ENCODE data around the gene ALKBH7.
"Not testable (repeated sequence)": the region's sequence is repeated elsewhere in the genome, so short reads cannot be mapped to it uniquely, and the experiment has no call there.

The ALKBH7 gene, protein sequence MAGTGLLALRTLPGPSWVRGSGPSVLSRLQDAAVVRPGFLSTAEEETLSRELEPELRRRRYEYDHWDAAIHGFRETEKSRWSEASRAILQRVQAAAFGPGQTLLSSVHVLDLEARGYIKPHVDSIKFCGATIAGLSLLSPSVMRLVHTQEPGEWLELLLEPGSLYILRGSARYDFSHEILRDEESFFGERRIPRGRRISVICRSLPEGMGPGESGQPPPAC

GRCh38 chr19:6372594-6373095 is at the start of gene ALKBH7:
Gene ALKBH7 (plus strand): TSS chr19:6372794. CDS start chr19:6372821, 27 bp downstream.
- DNase-seq = peak; percentile 98

GRCh38 chr19:6324757-6325156 is 47.8 kb upstream of the ALKBH7 start:
- DNase-seq = no peak

DNA sequence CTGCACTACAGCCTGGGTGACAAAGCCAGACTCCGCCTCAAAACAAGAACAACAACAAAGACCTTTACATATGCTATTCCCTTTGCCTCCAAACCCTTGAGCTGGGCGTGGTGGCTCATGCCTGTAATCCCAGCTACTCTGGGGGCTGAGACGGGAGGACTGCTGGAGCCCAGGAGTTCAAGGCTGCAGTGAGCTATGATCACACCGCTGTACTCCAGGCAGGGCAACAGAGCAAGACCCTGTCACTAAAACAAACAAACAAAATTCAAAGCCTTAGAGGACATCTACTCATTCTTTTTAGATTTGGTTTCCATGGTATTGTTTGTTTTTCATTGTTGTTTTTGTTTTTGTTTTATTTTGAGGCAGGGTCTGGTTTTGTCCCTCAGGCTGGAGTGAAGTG is 47.0 kb upstream of the ALKBH7 start:
- no peak for DNase-seq

DNA sequence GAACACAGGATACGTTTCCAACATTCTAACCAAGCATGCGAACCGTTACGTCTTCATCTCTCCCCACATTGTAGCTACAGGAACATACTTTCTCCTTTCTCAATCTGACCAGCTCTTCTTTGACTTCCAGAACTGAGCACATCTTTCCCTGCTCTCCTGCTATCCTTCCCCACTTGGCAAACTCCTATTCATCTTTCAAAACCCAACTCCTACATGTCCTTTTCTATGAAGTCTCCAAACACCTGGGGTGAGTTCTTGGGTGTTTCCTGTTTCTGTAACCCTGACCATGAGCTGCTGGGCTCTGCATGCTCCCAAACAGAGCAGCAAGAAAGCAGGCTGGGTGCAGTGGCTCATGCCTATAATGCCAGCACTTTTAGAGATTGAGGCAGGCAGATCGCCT is 45.8 kb upstream of the ALKBH7 start:
- no peak for DNase-seq

GRCh38 chr19:6333439-6333838 is 39.2 kb upstream of the ALKBH7 start, which contains the start of gene ACER1:
Gene ACER1 (minus strand): TSS chr19:6333612. CDS start chr19:6333551, 61 bp downstream.
- no peak for DNase-seq

GRCh38 chr19:6334490-6335285 is 37.9 kb upstream of the ALKBH7 start:
- DNase-seq = no peak

DNA sequence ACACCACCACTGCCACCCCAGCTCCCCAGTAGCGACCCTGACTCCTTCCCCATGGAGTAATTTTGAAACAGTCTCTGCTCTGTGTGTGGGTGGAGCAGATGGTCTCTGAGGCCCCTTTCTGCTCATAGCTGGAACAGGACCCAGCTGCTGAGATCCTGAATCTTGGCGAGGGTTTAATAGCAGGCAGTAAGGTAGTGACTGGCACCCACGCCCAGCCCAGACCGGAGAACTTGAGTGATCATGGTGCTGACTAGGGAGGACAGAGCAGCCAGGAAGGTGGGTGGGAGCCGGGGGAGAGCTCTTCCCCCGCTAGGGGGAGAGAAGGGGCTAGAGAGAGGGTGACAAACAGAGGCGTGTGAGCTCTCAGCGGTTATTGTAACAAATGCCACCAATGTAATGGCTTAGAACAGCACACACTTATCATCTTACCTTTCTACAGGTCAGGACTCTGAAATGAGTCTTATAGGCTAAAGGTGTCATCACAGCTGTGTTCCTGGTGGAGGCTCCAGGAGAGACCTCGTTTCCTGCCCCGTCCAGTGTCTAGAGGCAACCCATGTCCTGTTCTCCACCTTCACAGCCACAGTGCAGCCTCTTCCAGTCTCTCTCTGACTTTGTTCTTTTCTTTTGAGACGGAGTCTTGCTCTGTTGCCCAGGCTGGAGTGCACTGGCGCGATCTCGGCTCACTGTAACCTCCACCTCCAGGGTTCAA is 31.9 kb upstream of the ALKBH7 start:
- no peak for DNase-seq

DNA sequence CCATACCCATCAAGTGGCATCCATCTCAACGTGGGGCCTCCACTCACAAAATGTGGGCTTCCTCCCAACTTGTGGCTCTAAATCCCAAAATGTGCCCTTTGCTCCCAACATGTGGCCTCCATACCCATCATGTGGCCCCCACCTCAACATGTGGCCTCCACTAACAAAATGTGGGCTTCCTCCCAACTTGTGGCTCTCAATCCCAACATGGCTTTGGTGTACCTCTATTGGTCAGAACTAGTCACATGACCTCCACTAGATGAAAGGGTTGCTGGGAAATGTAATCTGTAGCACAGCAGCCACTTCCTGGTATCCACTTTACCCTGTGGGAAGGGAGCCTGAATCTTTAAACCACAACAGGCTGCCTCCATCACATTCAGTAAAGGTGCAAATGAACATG is 29.1 kb upstream of the ALKBH7 start:
- DNase-seq = no peak

DNA sequence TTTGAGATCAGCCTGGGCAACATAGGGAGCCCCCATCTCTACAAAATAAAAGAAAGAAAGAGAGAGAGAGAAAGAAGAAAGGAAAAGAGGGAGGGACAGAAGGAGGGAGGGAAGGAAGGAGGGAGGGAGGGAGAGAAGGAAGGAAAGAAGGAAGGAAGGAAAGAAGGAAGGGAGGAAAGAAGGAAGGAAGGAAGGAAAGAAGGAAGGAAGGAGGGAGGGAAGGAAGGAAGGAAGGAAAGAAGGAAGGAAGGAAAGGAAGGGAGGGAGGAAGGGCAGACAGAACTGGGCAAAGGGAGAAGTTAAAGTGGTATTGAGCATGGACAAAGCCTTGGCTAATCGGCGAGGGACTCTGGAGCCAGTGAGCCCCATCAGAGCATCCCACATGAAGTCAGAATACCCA is 23.3 kb upstream of the ALKBH7 start:
- DNase-seq = not testable (repeated sequence)

DNA sequence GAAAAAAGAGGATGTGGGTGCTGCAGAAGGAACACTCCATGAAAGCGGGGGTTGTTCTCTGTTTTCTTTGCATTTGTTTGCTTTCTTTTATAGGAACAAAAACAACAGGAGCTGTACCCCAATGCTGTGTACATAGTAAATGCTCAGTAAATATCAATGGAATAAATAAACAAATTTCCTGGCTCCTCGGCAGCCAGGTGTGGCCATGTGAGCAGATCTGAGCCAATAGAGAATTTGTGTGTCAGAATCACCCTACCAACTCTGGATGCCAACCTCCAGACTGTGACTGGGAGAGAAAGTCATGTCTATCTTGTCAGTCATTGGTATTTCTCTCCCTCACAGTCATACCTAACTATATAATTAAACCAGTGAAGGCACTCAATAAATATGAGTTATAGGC is 21.9 kb upstream of the ALKBH7 start:
- no peak for DNase-seq

DNA sequence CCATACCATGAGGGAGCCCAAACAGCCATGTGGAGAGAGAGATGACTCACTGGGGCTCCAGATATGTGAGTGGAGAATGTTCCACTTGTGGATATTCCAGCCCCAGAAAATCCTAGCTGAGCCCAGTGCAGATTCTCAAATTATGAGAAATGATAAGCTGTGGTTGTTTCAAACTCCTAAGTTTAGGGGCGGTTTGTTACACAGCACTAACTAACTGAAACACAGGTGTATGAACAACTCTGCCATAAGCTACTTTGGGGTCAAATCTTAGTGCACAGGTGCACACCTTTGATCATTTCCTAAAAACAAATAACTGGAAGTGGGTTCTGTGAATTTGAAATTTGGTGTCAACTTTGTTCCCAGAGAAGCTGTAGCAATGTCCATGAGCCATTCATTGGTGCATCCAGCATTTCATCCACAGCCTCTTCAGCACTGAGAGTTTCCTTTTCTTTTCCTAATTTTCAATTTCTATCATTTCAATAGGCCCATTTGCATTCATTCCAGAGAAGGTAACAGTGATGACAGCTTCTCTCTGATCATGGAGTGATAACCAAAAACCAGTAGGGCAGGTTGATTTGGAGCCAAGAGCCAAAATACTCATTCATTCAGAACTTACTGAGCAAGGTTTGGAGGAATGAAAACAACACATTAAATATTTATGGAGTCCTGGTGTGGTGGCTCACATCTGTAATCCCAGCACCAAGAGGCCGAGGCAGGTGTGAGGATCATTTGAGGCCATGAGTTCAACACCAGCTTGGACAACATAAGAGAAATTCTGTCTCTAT is 20.0 kb upstream of the ALKBH7 start:
- DNase-seq = no peak

GRCh38 chr19:6354098-6354674 is 18.4 kb upstream of the ALKBH7 start:
- DNase-seq = no peak

GRCh38 chr19:6355321-6356040 is 17.1 kb upstream of the ALKBH7 start:
- not testable (repeated sequence) for DNase-seq

GRCh38 chr19:6357174-6357573 is 15.4 kb upstream of the ALKBH7 start:
- no peak for DNase-seq

DNA sequence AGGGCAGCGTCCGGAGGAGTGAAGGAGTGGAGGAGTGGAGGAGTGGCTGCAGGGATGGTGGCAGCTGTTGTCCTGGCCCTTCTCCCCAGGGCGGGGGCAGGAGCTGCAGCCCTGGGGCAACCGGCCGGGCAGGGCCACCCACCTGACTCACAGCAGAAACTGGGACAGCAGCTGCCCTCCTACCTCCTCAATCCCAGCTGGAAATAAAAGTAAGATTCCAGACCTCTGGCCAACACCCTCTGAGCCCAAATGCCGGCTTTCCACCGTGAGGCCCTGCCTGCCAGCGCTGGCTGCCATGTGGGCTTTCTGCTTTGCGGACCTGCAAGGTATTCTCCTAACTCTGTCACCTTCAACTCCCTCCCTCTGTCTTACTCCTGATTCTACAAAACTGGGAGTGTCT is 14.6 kb upstream of the ALKBH7 start:
- no peak for DNase-seq

GRCh38 chr19:6359568-6360341 is 12.8 kb upstream of the ALKBH7 start:
- DNase-seq = no peak

GRCh38 chr19:6360445-6360844 is 12.1 kb upstream of the ALKBH7 start:
- not testable (repeated sequence) for DNase-seq

DNA sequence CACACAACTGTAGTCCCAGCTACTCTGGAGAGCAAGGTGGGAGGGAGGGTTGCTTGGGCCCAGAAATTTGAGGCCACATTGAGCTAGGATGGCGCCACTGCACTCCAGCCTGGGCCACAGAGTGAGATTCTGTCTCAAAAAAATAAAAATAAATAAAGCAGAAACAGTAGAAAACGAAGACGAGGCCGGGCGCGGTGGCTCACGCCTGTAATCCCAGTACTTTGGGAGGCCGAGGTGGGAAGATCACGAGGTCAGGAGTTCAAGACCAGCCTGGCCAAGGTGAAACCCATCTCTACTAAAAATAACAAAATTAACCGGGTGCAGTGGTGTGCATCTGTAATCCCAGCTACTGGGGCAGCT is 11.8 kb upstream of the ALKBH7 start:
- DNase-seq = not testable (repeated sequence)

DNA sequence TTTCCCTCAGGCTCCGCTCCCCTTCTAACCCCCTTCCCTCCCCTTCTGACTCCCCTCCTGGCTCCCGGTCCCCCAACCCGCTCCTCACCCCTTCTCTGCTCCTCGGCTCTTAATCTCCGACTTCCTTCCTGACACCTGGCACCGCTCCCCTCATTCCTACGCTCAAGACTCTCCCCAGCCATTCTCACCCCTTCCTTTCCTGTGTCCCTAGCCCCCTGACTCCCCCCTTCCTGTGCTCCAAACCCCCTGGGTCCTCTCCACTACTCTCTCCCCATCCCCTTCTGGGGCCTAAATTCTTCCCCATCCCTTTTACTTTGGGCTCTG is 10.6 kb upstream of the ALKBH7 start:
- DNase-seq = no peak

DNA sequence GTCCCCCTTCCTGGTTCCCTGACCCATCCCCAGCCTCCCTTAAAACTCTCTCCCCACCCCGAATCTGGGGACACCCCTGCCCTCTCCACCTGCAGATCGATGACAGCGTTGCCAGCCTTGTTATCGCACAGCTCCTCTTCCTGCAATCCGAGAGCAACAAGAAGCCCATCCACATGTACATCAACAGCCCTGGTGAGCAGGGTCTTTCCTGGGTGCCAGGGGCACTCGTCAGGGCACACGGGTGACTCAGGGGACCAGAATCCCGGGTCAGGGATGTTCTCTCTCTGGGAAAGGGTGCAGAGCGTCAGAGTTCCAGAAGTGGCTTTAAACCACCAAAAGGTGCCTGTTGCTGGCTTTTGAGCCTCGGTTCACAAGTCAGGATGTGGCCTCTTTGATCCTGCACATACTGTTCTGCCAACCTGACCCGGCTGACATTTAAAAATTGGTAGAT is 10.2 kb upstream of the ALKBH7 start:
- peak; percentile 68 for DNase-seq

DNA sequence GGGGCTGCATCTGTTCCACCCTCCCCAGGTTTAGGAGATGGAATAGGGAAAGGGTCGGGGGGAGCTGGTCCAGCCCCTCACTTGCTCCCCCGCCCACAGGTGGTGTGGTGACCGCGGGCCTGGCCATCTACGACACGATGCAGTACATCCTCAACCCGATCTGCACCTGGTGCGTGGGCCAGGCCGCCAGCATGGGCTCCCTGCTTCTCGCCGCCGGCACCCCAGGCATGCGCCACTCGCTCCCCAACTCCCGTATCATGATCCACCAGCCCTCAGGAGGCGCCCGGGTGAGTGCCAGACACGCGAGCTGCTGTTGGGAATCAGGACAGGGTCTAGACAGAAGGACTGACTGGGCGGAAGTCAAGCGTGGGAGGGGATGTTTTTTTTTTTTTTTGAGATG is 8.2 kb upstream of the ALKBH7 start:
- DNase-seq = no peak
